ENCODE measurements around the gene CBY2.

GRCh38 chr13:45678282-45678681 is 23.8 kb upstream of the CBY2 start:
- TF ChIP-seq, protein P1, sequence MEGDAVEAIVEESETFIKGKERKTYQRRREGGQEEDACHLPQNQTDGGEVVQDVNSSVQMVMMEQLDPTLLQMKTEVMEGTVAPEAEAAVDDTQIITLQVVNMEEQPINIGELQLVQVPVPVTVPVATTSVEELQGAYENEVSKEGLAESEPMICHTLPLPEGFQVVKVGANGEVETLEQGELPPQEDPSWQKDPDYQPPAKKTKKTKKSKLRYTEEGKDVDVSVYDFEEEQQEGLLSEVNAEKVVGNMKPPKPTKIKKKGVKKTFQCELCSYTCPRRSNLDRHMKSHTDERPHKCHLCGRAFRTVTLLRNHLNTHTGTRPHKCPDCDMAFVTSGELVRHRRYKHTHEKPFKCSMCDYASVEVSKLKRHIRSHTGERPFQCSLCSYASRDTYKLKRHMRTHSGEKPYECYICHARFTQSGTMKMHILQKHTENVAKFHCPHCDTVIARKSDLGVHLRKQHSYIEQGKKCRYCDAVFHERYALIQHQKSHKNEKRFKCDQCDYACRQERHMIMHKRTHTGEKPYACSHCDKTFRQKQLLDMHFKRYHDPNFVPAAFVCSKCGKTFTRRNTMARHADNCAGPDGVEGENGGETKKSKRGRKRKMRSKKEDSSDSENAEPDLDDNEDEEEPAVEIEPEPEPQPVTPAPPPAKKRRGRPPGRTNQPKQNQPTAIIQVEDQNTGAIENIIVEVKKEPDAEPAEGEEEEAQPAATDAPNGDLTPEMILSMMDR (IDR thresholded peaks at IDR 0.05) = no peak
- TF ChIP-seq EZH2 (IDR thresholded peaks at IDR 0.05; ENCODE audit: borderline replicate concordance, insufficient read depth, low read depth, low read length, poor library complexity, severe bottlenecking) = no peak

Data from B cell (primary cell).